AG10803 (cell line): ENCODE measurements around the gene CTLA4.

ENCODE experiments used
- DNase-seq: peaks from one replicate; pipeline ENCODE4 v3.0.0; 2010; ENCODE audit warnings: low read depth
- H3K4me3 ChIP-seq: 2 replicates; pipeline ENCODE4 v1.5.1; 2011; ENCODE audit warnings: mild to moderate bottlenecking, low read length, control low read depth
- TF ChIP-seq, protein P1 (sequence below): conservative IDR thresholded peaks from 2 replicates; pipeline ENCODE4 v1.5.1; 2011; ENCODE audit warnings: mild to moderate bottlenecking, low read length, control low read depth, inconsistent platforms

Gene CTLA4

DNA sequence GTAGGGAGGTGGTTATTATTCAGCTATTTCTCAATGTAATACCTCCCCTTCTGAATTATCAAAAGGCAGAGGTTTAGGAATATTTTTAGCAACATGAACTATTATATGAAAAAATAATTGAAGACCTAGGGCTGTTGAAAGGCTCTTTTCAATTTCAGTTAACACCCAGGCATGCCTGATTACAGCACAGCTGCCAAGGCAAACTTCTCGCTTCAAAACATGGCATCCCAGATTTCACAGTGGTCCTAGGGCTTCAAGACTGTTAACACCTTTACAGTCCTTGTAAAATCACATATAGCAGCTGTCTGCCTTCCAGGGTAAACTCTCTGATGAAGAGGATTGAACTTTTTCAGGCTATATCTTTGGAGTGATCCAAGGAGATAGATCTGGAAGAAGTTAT lies 23.2 kb downstream of the CTLA4 start:
- no peak overlapping the region for H3K4me3 ChIP-seq
- no peak for DNase-seq
- TF ChIP-seq, protein P1, sequence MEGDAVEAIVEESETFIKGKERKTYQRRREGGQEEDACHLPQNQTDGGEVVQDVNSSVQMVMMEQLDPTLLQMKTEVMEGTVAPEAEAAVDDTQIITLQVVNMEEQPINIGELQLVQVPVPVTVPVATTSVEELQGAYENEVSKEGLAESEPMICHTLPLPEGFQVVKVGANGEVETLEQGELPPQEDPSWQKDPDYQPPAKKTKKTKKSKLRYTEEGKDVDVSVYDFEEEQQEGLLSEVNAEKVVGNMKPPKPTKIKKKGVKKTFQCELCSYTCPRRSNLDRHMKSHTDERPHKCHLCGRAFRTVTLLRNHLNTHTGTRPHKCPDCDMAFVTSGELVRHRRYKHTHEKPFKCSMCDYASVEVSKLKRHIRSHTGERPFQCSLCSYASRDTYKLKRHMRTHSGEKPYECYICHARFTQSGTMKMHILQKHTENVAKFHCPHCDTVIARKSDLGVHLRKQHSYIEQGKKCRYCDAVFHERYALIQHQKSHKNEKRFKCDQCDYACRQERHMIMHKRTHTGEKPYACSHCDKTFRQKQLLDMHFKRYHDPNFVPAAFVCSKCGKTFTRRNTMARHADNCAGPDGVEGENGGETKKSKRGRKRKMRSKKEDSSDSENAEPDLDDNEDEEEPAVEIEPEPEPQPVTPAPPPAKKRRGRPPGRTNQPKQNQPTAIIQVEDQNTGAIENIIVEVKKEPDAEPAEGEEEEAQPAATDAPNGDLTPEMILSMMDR: no peak

DNA sequence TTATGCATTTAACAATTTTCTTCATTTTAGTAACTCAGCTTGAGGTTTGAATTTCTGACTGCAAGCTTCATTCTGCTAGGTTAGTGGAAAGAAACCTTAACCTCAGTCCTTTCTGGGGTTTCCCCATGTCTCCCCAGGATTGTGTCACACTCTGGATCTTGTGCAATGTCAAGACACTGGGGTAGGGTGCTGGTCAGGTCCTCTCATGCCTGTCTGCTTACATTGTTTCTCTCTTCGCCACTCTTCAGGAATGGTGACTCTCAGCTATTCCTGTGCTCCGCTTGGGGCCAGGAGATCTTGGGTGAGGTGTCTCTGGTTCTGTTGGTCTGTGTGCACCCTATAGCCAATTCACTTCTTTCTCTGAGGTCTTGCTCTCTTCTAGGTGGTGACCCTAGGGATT lies 23.9 kb downstream of the CTLA4 start:
- H3K4me3 ChIP-seq: no peak overlapping the region
- peak; percentile 14 for DNase-seq
- TF ChIP-seq, protein P1: no peak

DNA sequence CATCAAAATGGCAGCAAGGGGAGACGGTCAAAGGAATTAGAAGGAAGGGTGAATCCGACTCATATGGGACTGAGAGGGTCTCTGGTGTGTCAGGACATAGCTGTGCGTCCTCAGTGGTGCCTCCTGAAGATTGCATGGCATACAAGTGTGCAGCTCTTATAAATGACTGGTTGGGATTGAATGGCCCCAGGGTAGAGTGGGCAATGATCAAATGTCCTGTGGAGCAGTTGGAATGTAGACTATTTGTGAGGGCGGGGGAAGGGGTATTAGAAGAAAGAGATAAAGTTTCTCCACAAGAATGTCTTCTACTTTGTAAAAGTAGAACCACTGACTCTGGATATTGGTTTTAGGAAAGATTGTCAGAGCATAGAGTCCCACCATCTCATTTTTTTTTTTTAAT lies 24.6 kb downstream of the CTLA4 start:
- DNase-seq: no peak

GRCh38 chr2:203893401-203893800 lies 25.8 kb downstream of the CTLA4 start:
- TF ChIP-seq, protein P1: no peak
- H3K4me3 ChIP-seq: no peak overlapping the region
- DNase-seq: peak; percentile 58

More for the DNA sequence above, 24.6 kb downstream of the CTLA4 start:
- H3K4me3 ChIP-seq: no peak overlapping the region
- TF ChIP-seq, protein P1: no peak

DNA sequence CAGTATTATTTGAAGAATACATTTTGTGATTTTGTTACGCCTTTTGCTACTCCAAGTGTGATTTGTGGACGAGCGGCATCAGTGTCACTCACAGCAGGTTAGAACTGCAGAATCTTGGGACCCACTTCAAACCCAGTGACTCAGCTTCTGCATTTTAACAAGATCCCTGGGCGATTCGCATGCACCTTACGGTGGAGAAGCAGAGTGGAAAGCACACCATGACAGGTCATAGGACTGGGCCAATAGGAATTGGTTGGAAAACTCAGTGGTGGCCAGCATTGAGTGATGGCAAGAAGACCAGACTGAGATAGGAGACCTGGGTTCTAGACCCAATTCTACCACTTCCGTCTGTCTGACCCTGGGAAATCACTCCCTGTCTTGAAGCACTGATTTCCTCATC lies 26.3 kb downstream of the CTLA4 start:
- TF ChIP-seq, protein P1: no peak
- DNase-seq: no peak
- H3K4me3 ChIP-seq: no peak overlapping the region

GRCh38 chr2:203894262-203894661 lies 26.7 kb downstream of the CTLA4 start:
- H3K4me3 ChIP-seq: no peak overlapping the region
- TF ChIP-seq, protein P1: no peak
- DNase-seq: no peak

DNA sequence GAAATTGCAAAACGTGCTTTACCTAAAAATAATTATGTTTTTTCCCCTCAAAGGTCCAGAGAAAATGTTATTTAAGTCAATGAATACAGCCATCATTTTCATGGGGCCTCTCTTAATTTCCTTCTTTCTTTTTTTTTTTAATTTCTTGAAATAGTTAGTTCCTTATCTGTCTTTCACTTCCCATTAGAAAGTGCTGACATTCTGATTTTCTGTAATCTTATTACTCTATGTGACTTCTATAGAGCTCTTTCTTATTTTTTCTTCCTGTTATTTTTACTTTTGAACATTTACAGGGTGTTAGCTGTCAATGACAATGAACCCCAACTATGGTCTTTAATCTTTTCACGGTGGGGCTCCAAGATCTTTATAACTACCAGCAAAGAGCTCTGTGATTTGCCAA lies 30.0 kb downstream of the CTLA4 start:
- TF ChIP-seq, protein P1: no peak
- no peak for DNase-seq
- no peak overlapping the region for H3K4me3 ChIP-seq
